HG02623 (cell line): ENCODE measurements around the gene ACVR1B.

Experiments
- ATAC-seq: cut with Tn5 transposase; IDR thresholded peaks from one replicate; pipeline ENCODE4 v1.9.1; 2021; ENCODE audit warnings: moderate library complexity; ENCODE audit not compliant: unreplicated experiment

Gene ACVR1B

GRCh38 chr12:51942501-51943000, 8.9 kb upstream of the ACVR1B start:
- ATAC-seq, result no peak

GRCh38 chr12:51943346-51943745, 8.2 kb upstream of the ACVR1B start:
- ATAC-seq, result no peak

- no peak for ATAC-seq
These were observed 6.8 kb upstream of the ACVR1B start for GRCh38 chr12:51944608-51945233.

GRCh38 chr12:51947246-51947996, 4.1 kb upstream of the ACVR1B start:
- no peak for ATAC-seq

- no peak for ATAC-seq
These were observed 3.4 kb upstream of the ACVR1B start for GRCh38 chr12:51948066-51948465.

GRCh38 chr12:51949342-51950030, 2.0 kb upstream of the ACVR1B start:
- no peak for ATAC-seq

GRCh38 chr12:51950682-51951198, 759 bp upstream of the ACVR1B start:
- ATAC-seq, result no peak

- ATAC-seq, result no peak
These were observed 584 bp downstream of the ACVR1B start for GRCh38 chr12:51951843-51952722.

- ATAC-seq, result no peak
These were observed 1.6 kb downstream of the ACVR1B start for GRCh38 chr12:51953089-51953488.

GRCh38 chr12:51953864-51954263, 2.4 kb downstream of the ACVR1B start:
- no peak for ATAC-seq

- no peak for ATAC-seq
These were observed 3.3 kb downstream of the ACVR1B start for GRCh38 chr12:51954561-51955361.

- no peak for ATAC-seq
These were observed 4.2 kb downstream of the ACVR1B start for GRCh38 chr12:51955702-51956101.

GRCh38 chr12:51958542-51958941, 7.0 kb downstream of the ACVR1B start:
- no peak for ATAC-seq

GRCh38 chr12:51959211-51959610, 7.7 kb downstream of the ACVR1B start:
- ATAC-seq, result no peak

- ATAC-seq, result no peak
These were observed 8.4 kb downstream of the ACVR1B start for GRCh38 chr12:51959921-51960320.

- no peak for ATAC-seq
These were observed 9.0 kb downstream of the ACVR1B start for GRCh38 chr12:51960488-51960887.

- no peak for ATAC-seq
These were observed 9.4 kb downstream of the ACVR1B start for GRCh38 chr12:51960890-51961289.

- no peak for ATAC-seq
These were observed 10.3 kb downstream of the ACVR1B start for GRCh38 chr12:51961834-51962233.

- ATAC-seq, result no peak
These were observed 11.2 kb downstream of the ACVR1B start for GRCh38 chr12:51962737-51963136.

GRCh38 chr12:51963477-51963876, 12.0 kb downstream of the ACVR1B start:
- ATAC-seq, result no peak
